Skin of body (tissue), 2 donors: Measurements from ENCODE around the gene BACE2. TPM values are rescaled to one million over a fixed set of nuclear protein-coding genes. Genes with fewer than 3 reads are reported as not detected.
"Not testable (repeated sequence)": the region's sequence is repeated elsewhere in the genome, so short reads cannot be mapped to it uniquely, and the experiment has no call there.

Experiments
- DNase-seq: peaks from one replicate; lab custom pipeline; 2025; lab: John Stamatoyannopoulos, UW
- total RNA-seq: library from RNA; depleted of rRNA; stranded (reverse); fragments of >200 nt; gene quantifications from one replicate; pipeline ENCODE4 v1.2.3, GENCODE V29; 2014

The BACE2 gene
- total RNA-seq, 1 donor from 2014 or later = 53.2 TPM

- DNase-seq = not testable (repeated sequence)
These were observed 70.3 kb downstream of the BACE2 start for GRCh38 chr21:41238081-41238796.

- DNase-seq = no peak
These were observed 72.1 kb downstream of the BACE2 start for GRCh38 chr21:41240040-41240439.

GRCh38 chr21:41241341-41241740 is 73.4 kb downstream of the BACE2 start:
- no peak for DNase-seq

- DNase-seq = no peak
These were observed 74.4 kb downstream of the BACE2 start for GRCh38 chr21:41242238-41242829.

- no peak for DNase-seq
These were observed 75.1 kb downstream of the BACE2 start for GRCh38 chr21:41243107-41243506.

- not testable (repeated sequence) for DNase-seq
These were observed 76.4 kb downstream of the BACE2 start for GRCh38 chr21:41244266-41244880.

- DNase-seq = no peak
These were observed 77.7 kb downstream of the BACE2 start for GRCh38 chr21:41245509-41246135.

GRCh38 chr21:41246808-41247207 is 78.8 kb downstream of the BACE2 start:
- no peak for DNase-seq

- no peak for DNase-seq
These were observed 79.9 kb downstream of the BACE2 start for GRCh38 chr21:41247561-41248545.

- DNase-seq = no peak
These were observed 81.5 kb downstream of the BACE2 start for GRCh38 chr21:41249476-41249875.

- no peak for DNase-seq
These were observed 82.6 kb downstream of the BACE2 start for GRCh38 chr21:41250519-41250918.

- no peak for DNase-seq
These were observed 84.1 kb downstream of the BACE2 start for GRCh38 chr21:41251961-41252642.

- no peak for DNase-seq
These were observed 86.2 kb downstream of the BACE2 start for GRCh38 chr21:41254090-41254700.

- no peak for DNase-seq
These were observed 87.2 kb downstream of the BACE2 start for GRCh38 chr21:41255190-41255589.

GRCh38 chr21:41256231-41256630 is 88.3 kb downstream of the BACE2 start:
- DNase-seq = not testable (repeated sequence)

- no peak for DNase-seq
These were observed 89.1 kb downstream of the BACE2 start for GRCh38 chr21:41256771-41257702.

GRCh38 chr21:41258617-41259016 is 90.7 kb downstream of the BACE2 start:
- no peak for DNase-seq

- DNase-seq = no peak
These were observed 92.5 kb downstream of the BACE2 start for GRCh38 chr21:41260428-41260827.

- DNase-seq = no peak
These were observed 99.4 kb downstream of the BACE2 start for GRCh38 chr21:41267346-41267745.
